GM18511 (cell line): ENCODE results near the gene SQSTM1.
"Not testable (repeated sequence)": the region's sequence is repeated elsewhere in the genome, so short reads cannot be mapped to it uniquely, and the experiment has no call there.

Source experiments
- ATAC-seq: cut with Tn5 transposase; IDR thresholded peaks from one replicate; pipeline ENCODE4 v1.9.1; 2021; ENCODE audit warnings: mild to moderate bottlenecking, moderate library complexity; ENCODE audit not compliant: unreplicated experiment

The SQSTM1 gene

DNA sequence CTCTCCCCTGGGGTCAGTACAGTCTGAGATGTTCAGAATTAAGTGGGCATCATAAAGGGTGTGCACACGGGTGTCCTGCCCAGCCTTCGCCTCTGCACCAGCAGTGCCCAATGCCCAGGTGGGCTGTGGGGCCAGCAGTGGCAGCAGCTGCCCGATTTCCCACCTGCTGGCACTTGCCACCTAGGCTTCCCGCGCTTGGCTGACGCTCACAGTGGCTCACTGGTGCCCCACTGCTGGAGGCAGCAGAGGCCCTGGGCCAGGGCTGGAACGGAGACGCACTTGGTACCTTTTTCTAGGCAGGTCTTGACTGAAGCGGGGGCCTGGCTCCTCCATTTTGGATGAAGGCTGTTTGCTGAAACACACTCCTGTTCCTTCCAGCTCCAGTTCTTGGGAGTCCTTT is 20.9 kb downstream of the SQSTM1 start:
- no peak for ATAC-seq

DNA sequence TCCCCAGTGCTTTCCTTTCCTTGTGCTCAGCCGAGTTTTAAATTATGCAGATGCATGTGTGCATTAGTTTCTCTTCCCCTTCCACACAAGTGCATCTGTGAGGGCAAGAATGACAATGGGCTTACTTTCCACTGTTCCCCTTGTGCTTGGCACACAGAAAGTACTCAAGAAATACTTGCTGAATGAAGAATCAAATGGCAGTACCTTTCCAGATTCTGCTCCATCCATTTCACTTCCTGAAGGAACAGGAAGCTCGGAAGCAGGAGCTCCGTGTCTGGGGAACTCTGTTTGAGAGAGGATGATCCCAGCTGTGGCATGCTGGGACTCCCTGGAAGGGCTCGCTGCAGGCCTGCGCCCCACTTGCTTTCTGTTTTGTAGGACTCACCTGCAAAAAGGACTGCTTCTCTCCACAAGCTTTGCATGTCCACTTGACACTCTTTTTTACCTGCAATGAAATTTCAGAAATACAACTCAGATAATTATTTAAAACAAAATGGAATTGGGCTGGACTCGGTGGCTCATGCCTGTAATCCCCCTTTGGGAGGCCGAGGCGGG is 32.4 kb downstream of the SQSTM1 start:
- peak; percentile 98 for ATAC-seq

DNA sequence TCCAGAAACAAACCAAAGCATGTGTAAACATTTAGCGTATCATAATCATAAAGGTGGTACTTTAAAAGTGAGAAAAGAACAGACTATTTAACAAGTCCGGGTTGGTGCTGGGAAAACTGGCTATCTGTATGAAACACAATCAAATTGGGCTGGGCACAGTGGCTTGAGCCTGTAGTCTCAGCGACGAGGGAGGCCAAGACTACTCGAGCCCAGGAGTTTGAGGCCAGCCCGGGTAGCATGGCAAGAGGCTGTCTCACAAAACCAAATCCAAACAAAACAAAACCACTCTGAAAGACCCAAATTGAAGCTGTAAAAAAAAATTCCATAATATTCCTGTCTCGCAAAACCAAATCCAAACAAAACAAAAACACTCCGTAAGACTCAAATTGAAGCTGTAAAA is 33.7 kb downstream of the SQSTM1 start:
- no peak for ATAC-seq

DNA sequence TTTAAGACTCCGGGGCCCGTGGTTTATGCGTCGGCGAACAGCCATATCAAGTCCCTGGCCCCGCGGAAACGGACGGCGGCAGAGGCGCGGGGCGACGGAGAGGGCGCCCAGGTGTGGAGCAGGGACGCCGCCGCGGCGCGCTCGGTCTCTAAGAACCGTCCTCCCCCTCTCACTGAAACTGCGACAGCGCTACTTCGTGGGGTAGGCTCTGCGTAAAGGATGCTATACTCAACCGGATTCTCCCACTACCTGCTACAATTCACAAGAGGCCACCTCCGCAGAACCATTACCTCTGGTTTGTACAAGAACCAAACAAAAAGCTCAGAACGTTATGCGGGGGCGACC is 37.5 kb downstream of the SQSTM1 start:
- ATAC-seq, result peak; percentile 57

DNA sequence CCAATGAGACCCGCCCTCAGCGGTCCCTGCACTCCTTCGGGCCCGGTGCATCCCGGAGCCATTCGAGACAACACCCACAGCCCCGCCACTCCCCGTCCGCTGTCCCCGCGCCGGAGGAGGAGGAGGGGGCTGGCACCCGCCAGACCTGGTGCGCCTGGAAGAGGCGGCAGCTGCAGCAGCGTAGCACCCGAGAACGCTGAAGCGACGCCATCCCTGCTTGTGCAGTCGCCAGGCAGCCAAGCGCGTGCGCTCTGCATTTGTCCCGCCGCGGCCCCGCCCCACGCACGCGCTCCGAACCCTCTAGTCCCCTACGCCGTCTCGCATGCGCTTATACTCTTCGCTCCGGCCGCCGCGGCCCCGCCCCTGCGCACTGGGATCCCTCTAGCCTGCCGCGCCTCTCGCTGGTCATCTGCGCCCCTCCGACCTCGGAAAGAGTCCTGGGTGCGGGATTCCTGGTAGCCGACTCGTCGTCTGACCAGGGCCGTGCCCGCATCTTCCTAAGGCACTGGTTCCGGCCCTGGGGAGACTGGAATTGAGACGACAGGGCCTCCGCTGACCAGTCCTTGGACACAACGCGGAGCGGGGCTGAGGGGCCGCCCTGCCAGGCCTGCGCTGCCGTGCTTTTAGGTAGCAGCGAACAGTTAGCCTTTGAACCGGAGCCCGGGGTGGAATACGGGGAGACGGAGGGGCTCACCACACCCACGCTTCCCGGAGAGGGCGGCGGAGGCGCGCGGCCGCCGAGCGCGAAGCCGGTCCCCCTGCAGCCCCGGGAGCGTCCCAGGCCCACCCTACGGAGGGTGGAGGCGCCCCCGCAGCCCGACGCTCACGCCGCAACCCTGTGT is 38.1 kb downstream of the SQSTM1 start, which contains the start of gene MRNIP:
MRNIP (minus strand) TSS at position 232 of the 842 bp plus-strand sequence; CDS start at position 211, 21 bp downstream.
- ATAC-seq, result peak; percentile 94

DNA sequence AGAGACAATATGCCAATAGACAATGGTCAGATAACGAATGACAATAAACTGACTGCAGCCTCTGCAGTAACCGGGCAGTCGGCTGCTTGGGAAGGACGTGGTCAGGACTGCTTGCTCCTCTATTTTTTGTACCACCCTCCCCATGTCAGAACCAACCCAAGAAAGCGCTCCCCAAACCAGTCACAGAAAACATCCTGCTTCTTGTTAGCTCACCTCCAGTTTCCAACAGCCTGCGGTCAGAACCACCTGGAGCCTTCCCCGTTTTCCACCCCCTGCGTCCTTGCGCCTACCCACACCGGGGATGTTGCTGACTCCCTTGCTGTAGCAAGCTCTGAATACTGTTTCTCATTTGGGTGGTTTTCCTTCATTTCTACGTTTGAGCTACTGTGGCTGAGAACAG is 39.6 kb downstream of the SQSTM1 start:
- no peak for ATAC-seq

DNA sequence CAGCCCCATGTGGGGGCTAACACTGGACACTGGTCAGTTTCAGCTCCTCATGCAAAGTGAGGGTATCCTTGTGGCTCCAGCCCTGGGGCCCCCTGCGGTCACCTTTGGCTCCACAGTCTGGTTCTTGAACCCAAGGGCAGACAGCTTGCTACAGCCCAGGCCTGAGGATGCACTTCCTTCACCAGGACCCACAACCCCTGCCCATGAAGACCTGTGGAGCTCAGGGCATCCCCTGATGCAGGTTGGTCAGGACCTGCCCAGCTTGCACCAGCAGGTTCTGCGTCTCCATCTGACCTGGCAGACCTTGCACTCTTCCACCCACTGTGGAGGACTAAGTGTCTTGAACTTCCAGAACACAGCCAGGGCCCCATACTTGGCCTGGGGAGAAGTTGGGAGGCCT is 41.6 kb downstream of the SQSTM1 start:
- ATAC-seq, result no peak

DNA sequence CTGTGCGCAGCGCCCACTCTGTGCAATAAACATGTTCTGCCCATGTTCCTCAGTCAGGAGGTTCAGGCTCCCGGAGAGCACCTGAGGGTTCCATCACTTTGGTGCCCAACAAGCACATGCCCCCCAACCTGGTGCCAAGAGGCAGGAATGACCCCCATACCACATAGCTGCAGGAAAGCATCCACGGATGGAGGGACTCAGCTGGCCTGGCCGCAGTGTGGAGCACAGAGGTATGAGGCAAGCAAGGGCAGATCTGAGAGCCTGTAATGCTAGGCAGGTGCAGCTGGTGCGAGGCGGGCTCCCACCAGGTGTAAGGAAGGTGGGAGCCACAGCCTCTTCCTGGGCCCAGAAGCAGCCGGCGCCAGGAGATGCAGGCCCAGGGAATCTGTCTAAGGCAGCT is 42.2 kb downstream of the SQSTM1 start:
- ATAC-seq, result no peak

DNA sequence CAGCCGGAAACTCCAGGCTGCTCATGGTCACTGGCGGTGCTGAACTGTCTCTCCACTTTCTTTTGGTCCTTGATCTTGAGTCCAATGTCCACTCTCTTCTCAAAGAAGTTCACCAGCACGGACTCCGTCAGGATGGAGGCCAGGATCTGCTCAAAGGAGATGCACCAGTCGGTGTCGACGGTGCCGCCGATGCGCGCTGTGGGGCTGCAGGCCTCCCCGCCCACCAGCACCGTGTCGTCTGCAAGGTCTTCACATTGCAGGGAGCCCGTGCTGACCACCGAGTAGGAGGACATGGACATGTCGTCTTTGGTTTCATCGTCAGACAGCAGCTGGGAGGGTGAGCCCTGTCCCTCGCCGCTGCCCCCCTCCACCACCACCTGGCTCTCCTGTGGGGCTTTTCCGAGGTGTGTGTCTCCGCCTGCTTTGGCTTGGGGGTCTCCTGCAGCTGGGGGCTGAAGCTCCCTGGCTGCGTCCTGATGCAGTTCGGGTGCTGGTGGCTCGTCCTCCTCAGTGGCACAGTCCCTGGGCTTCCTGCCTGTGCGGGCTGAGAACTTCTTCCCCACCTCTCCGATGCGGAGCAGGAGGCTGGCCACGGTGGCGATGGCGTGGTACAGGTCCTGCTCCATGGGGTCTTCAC is 42.9 kb downstream of the SQSTM1 start:
- no peak for ATAC-seq

DNA sequence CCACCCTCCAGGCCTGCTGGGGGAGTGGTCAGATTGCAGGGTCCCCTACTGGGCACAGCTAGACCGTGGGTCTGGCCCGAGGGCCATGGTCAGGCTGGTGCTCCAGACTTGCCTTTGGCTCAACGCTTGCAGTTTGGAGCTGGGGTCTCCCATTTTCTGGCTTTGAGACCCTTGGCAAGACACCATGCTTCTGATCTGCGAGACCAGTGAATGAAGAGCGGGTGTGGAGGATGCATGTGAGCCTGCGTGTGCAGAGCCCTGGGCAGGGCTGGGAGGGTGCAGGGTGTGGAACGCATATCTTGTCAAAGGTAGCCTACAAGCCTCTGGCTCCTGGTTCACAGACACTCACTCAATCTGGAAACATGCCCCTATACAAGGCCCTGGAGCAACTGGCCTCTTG is 44.0 kb downstream of the SQSTM1 start:
- no peak for ATAC-seq

DNA sequence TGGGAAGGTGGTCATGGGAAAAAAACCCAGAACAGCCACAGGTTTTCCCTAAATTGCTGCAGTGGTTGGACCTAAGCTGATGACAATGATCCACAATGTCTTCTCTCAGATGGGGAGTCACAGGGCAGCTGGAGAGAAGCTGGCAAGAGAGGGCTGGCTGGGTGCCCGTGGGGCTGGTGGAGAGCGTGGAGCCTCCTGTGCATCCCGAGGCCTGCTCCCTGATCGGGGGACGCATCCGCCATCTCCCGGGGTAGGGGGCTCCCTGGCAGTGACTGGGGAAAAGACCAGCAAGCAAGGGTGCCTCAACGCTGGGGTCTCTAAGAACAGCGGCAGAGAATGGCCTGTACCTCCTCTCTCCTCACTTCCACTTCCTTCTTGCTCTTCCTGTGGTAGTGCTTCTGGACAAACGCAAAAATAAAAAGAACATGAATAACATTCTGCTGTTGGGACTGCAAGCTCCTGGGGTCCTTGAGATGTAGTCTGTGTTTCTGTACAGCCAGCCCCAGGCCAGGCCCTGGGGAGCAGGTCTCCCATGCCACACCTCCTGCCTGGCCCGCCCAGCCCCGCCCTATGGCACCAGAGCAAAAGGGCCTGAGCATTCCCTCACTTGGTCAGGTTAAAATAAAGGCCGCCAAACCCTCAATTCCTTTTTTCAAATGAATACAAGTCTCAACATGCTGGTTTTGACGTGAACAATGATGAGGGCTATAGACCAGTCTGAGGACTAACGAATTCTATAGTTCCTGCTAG is 45.0 kb downstream of the SQSTM1 start:
- ATAC-seq, result no peak

DNA sequence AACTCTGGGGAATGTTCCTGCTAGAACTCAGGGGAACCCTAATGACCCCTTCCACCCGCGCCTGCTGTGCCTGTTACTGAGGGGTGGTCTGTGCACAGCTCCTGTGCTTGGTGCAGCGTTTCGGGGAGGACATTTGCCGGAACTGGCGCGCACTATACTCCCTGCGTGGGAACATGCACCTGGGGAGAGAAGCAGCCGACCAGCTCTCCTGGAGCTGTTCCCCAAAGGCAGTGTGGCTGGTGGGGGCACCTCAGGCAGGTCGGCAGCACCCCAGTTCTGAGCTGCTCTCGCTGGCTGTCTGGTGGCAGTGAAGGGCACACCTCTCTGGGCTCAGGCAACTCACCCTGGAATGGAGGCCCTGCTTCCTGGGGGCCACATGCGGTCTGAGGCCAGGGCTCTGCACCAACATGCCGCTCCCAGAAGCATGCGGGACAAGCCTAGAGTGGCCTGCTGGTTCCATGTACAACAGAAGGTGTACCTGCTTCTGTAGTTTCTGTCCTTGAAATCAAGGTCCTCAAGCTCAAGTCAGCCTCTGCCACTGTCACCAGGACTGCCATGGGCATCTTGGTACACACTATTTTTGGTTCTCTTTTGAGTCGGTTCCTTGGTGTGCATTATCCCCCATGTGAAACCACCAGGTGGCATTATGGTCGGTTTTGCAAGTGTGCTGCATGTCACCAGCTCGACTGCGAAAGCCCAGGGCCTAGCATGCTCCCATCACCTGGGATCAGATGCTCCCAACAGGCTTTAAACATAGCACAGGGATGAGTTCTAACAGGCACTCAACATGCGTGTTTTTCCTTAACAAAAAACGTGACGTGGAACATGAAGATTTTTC is 45.8 kb downstream of the SQSTM1 start:
- no peak for ATAC-seq

DNA sequence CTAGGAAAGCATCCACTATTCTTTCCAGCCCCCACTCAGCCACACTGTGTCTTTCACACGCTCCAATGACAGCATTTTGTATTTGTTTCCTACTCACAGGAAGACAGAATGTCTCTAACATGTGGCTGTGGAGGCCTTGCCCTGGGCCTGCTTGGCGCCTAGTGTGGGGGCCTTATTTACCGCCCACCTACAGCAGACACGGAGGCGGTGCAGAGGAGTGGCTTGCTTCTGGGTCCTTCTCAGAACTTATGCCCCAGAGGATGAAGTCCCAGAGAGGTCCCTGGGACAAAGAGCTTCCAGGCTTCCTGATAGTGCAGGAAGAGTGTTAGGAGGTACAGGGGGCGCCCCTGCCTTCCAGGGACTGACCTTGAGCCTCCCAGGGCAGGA is 46.4 kb downstream of the SQSTM1 start:
- no peak for ATAC-seq

DNA sequence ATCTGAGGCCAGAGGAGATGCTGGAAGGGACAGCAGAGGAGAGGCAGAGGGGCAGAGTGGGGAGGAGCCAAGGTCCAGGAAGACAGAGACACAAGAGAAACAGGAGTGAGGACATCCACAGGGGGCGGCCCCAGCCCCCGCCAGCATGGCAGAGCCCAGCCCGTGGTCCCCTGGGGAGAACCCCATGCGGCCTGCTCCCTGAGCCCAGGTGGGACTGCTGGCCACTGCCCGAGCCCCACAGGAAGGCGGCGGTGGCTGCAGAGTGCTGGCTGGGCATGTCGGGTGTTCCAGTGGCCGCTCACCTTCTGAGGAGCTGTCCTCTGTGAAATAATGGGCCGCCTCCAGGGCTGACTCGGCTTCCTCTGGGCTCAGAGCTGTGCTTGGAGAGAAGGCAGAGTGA is 46.8 kb downstream of the SQSTM1 start:
- ATAC-seq, result no peak

DNA sequence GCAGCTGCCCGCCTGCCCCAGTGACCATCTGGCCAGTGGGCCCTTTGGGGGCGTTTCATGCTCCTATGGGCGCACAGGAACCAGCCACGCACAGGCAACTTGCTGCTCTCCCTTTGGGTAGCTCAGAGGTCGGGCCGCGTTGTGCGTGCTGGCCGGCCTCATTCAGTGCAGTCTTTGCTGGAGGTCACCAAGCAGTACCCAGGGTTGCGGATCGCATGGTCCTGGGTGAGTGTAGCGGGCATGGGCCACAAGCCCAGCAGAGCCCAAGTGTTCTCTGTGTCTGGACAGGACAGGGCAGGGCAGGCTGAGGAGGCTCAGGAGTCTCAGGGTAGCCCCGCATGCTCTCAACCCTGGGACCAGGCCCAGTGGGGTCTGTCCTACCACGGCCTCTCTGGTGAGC is 47.8 kb downstream of the SQSTM1 start:
- no peak for ATAC-seq

DNA sequence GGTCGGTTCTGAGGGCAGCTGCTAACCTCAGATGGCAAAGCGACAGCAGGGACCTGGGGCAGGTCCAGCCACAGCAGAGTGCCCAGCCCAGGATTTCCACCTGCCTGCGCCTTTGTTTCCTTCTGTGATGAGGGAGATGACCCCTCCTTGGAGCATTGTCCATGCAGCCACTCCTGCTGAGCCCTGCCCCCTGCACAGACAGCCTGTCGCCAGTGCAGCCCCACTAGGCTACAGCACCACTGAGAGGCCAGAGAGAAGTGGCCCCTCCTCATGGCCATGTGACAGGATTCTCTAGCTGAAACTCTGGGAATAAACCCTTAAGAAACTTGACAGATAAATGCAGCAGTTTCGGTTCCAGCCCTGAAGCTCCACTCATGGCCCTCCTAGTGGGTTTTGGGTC is 48.4 kb downstream of the SQSTM1 start:
- ATAC-seq, result no peak

DNA sequence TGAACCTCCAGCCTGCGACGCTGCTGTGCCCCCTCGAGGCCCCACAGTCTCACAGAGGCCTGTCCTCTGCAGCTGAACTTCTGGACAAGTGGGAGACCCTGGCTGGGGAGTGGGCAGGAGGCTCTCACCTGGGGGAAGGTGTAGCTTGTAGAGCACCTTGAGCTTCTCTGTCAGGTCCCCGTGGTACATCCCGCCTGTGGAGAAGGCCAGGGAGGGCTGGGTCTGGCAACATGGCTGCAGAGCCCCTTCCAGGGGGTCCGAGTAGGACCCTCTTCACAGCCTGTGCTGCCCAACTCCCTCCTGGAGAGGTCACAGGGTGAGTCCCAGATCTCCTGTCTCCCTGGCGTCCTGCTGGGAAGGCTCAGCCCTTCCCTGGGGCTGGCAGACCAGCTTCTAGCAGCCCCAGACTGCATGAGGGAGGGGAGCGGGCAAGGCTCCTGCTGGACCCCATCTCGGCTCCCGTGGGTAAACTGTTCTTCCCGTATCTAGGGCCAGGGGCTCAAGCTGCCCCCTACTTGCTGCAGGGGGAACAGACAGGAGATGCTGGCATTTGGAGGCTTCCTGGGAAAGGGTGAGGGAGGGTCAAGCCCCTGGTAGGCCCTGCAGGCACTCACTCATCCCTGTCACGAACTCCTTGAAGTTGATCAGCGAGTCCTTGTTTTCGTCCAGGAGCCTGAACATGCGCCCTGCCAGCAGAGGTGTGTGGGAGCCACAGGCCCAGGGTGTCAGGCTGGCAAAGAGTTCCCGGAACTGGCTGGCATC is 49.1 kb downstream of the SQSTM1 start:
- ATAC-seq, result no peak

DNA sequence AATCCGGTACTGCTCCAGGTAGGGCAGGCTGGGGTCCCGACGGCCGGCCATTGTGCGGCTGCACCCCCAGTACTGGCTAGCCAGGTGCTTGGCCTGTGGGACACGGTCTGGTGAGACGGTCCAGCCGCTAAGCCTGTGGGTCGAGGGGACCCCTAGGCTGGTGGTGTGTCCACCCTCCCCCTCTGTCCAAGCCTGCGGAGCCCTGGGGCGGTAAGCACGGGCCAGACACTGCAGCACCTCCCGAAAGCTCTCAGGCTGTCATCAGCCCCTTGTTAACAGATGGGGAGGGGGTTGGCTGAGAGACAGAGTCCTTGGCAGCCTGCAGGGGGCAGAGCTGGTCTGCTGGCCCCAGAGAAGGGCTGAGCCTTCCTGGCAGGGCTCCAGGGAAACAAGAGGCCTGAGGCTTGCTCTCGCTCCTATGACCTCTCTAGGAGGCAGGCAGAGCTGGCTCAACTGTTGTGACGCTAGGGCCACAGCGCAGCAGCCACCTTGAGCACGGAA is 49.7 kb downstream of the SQSTM1 start:
- ATAC-seq, result no peak

DNA sequence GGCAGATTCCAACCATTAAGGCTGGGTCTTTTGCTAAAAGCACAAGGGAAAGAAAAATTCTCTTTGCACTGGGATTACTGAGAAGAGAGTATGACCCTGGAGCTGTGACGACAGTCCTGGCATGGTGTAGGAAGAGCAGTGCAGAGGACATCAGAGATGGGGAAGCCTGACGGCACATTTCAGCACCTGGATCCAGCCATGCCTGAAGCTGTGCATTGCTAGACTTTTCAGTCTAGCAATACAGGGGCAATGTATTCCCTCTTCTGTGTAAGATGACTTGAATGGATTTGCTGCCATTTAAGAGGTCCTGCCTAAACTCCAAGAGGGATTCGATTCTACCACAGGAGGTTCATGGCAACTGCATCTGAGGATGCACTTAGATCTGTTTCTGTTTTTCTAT is 50.2 kb downstream of the SQSTM1 start:
- ATAC-seq, result no peak

DNA sequence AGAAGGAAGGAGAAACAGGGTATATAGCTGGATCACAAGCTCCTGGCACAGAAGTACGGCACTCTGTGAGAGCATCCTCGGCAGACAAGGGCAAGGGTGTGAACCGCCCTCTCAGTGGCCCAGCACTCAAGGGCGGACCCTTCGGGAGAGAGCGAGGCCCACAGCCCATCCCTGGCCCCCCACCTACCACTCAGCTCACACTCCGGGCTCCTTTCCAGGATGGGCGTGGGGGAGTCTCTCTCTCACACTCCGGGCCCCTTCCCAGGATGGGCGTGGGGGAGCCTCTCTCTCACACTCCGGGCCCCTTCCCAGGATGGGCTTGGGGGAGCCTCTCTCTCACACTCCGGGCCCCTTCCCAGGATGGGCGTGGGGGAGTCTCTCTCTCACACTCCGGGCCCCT is 50.8 kb downstream of the SQSTM1 start:
- ATAC-seq, result not testable (repeated sequence)
